ENCODE results near the gene MTERF4.

Gene MTERF4

GRCh38 chr2:241135737-241136136, 33.6 kb upstream of the MTERF4 start:
- no peak for FAIRE-seq
- TF ChIP-seq POLR2AphosphoS5 (IDR thresholded peaks at IDR 0.05; ENCODE audit: low read depth, low read length) = no peak
- TF ChIP-seq PAX5 (IDR thresholded peaks at IDR 0.05; ENCODE audit: insufficient read depth, low read length, severe bottlenecking) = no peak
- TF ChIP-seq POLR2A (IDR thresholded peaks at IDR 0.05; ENCODE audit: low read depth, low read length) = no peak
- no peak for TF ChIP-seq SPI1 (IDR thresholded peaks at IDR 0.05; ENCODE audit: low read depth, low read length)
- no peak for TF ChIP-seq TAF1 (IDR thresholded peaks at IDR 0.05; ENCODE audit: low read depth, low read length)
- no peak for TF ChIP-seq POU2F2 (IDR thresholded peaks at IDR 0.05; ENCODE audit: low read depth, low read length)
- no peak for DNase-seq (ENCODE audit: insufficient read length, low spot score)

DNA sequence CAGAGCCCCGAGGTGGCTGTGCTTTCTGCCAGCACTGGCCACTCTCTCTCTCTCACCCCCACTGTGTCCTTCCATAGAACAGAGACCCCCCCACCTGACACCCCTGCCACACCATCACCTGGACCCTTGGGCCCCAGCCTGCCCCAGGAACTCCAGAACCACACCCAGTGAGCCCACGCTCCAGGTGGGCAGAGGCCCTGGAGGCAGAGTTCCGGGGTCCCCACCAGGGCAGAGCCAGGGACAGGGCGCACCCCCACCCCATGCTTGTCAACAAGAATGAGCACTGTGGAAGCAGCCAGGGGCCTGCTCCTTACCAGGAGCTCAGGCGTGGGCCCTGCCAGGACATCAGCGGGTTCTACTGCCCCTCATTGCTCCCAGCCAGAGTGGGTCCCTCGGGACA, 32.6 kb upstream of the MTERF4 start:
- DNase-seq (ENCODE audit: insufficient read length, low spot score) = no peak
- FAIRE-seq = no peak
- no peak for TF ChIP-seq PAX5 (IDR thresholded peaks at IDR 0.05; ENCODE audit: insufficient read depth, low read length, severe bottlenecking)
- no peak for TF ChIP-seq POLR2A (IDR thresholded peaks at IDR 0.05; ENCODE audit: low read depth, low read length)
- no peak for TF ChIP-seq POU2F2 (IDR thresholded peaks at IDR 0.05; ENCODE audit: low read depth, low read length)
- no peak for TF ChIP-seq POLR2AphosphoS5 (IDR thresholded peaks at IDR 0.05; ENCODE audit: low read depth, low read length)
- no peak for TF ChIP-seq SPI1 (IDR thresholded peaks at IDR 0.05; ENCODE audit: low read depth, low read length)
- TF ChIP-seq TAF1 (IDR thresholded peaks at IDR 0.05; ENCODE audit: low read depth, low read length) = no peak

DNA sequence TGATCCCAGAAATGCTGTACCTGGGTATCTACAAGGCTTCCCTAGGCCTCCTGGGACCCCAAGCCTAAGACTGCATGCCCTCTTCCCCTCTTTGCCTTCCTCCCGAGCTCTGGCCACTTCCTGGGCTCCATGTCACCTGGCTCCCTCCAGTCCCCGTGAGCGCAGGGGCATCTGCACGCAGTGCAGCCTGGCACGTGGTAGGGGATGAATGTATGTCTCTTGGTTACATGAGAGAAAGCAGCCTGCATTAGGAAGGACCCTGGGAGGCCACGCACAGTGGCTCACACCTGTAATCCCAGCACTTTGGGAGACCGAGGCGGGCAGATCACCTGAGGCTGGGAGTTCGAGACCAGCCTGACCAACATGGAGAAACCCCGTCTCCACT, 31.3 kb upstream of the MTERF4 start:
- DNase-seq (ENCODE audit: insufficient read length, low spot score) = no peak
- FAIRE-seq = no peak
- TF ChIP-seq TAF1 (IDR thresholded peaks at IDR 0.05; ENCODE audit: low read depth, low read length) (no peak), SPI1 (IDR thresholded peaks at IDR 0.05; ENCODE audit: low read depth, low read length) (no peak), POLR2A (IDR thresholded peaks at IDR 0.05; ENCODE audit: low read depth, low read length) (no peak), POLR2AphosphoS5 (IDR thresholded peaks at IDR 0.05; ENCODE audit: low read depth, low read length) (no peak), PAX5 (IDR thresholded peaks at IDR 0.05; ENCODE audit: insufficient read depth, low read length, severe bottlenecking) (no peak), POU2F2 (IDR thresholded peaks at IDR 0.05; ENCODE audit: low read depth, low read length) (no peak)

- no peak for DNase-seq (ENCODE audit: insufficient read length, low spot score)
- TF ChIP-seq POU2F2 (IDR thresholded peaks at IDR 0.05; ENCODE audit: low read depth, low read length) (no peak), SPI1 (IDR thresholded peaks at IDR 0.05; ENCODE audit: low read depth, low read length) (no peak), PAX5 (IDR thresholded peaks at IDR 0.05; ENCODE audit: insufficient read depth, low read length, severe bottlenecking) (no peak), POLR2A (IDR thresholded peaks at IDR 0.05; ENCODE audit: low read depth, low read length) (no peak), POLR2AphosphoS5 (IDR thresholded peaks at IDR 0.05; ENCODE audit: low read depth, low read length) (no peak), TAF1 (IDR thresholded peaks at IDR 0.05; ENCODE audit: low read depth, low read length) (no peak)
- FAIRE-seq = peak; percentile 71
Measured at GRCh38 chr2:241132538-241133435, 30.7 kb upstream of the MTERF4 start.

- FAIRE-seq (no peak), DNase-seq (ENCODE audit: insufficient read length, low spot score) (no peak)
- TF ChIP-seq TAF1 (IDR thresholded peaks at IDR 0.05; ENCODE audit: low read depth, low read length) = no peak
- no peak for TF ChIP-seq SPI1 (IDR thresholded peaks at IDR 0.05; ENCODE audit: low read depth, low read length)
- no peak for TF ChIP-seq POU2F2 (IDR thresholded peaks at IDR 0.05; ENCODE audit: low read depth, low read length)
- no peak for TF ChIP-seq PAX5 (IDR thresholded peaks at IDR 0.05; ENCODE audit: insufficient read depth, low read length, severe bottlenecking)
- no peak for TF ChIP-seq POLR2A (IDR thresholded peaks at IDR 0.05; ENCODE audit: low read depth, low read length)
- no peak for TF ChIP-seq POLR2AphosphoS5 (IDR thresholded peaks at IDR 0.05; ENCODE audit: low read depth, low read length)
Measured at GRCh38 chr2:241131531-241131930, 29.4 kb upstream of the MTERF4 start.

GRCh38 chr2:241130316-241130715, 28.2 kb upstream of the MTERF4 start:
- DNase-seq (ENCODE audit: insufficient read length, low spot score) (no peak), FAIRE-seq (no peak)
- TF ChIP-seq POU2F2 (IDR thresholded peaks at IDR 0.05; ENCODE audit: low read depth, low read length) (no peak), POLR2A (IDR thresholded peaks at IDR 0.05; ENCODE audit: low read depth, low read length) (no peak), TAF1 (IDR thresholded peaks at IDR 0.05; ENCODE audit: low read depth, low read length) (no peak), SPI1 (IDR thresholded peaks at IDR 0.05; ENCODE audit: low read depth, low read length) (no peak), POLR2AphosphoS5 (IDR thresholded peaks at IDR 0.05; ENCODE audit: low read depth, low read length) (no peak), PAX5 (IDR thresholded peaks at IDR 0.05; ENCODE audit: insufficient read depth, low read length, severe bottlenecking) (no peak)

DNA sequence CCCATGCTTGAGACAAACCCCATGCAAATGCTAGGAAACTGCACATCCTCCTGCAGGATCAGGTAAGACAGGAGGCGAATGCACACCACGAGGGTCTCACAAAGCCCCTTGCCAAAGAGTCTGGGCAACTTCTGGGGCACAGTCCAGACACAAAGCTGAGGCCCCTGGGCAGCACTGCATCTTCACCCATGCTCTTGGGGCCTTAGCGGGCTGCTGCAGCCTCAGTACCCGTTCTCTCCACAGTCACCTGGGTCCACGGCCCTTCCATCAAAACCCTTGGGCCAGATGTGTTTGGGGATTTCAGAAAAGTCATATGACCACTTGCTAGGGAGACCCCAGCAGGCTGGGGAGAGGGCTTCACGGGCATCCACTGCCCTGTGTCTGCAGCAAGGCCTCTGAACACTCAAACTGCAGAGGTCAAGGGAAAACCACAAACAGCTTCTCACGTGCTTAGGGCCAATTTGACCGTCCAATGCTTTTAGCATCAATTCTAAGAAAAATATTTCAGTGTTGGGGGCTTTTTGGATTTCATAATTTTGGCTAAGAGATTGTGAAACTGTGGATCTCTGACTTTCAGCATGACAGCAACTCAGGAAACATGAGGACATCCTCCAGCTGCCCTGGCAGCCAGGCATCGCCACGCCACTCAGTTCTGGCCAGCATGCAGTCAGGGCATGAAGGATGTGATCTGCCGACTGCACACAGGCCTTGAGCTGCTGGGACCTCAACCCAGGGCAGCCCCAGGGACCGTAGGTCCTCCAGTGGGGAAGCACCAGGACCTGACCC, 27.2 kb upstream of the MTERF4 start:
- FAIRE-seq = peak; percentile 68
- DNase-seq (ENCODE audit: insufficient read length, low spot score) = no peak

DNA sequence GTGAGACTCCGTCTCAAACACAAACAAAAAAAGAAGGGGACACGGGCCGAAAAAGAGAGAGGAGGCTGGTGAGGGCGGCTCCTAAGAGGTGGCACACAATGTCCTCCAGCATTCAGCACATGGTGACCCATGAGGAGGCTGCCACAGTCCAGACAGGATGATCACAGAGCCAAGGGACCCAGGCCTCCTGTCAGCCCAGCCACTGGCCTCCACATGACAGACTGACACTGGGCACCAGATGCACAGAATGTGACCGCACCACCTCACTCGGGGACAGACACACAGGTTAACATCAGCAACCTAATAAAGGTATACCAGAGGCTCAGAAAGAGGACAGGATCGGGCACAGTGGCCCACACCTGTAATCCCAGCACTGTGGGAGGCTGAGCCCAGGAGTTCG, 26.2 kb upstream of the MTERF4 start:
- TF ChIP-seq POLR2A (IDR thresholded peaks at IDR 0.05; ENCODE audit: low read depth, low read length) (no peak), TAF1 (IDR thresholded peaks at IDR 0.05; ENCODE audit: low read depth, low read length) (no peak), POU2F2 (IDR thresholded peaks at IDR 0.05; ENCODE audit: low read depth, low read length) (no peak), SPI1 (IDR thresholded peaks at IDR 0.05; ENCODE audit: low read depth, low read length) (no peak), PAX5 (IDR thresholded peaks at IDR 0.05; ENCODE audit: insufficient read depth, low read length, severe bottlenecking) (no peak), POLR2AphosphoS5 (IDR thresholded peaks at IDR 0.05; ENCODE audit: low read depth, low read length) (no peak)
- DNase-seq (ENCODE audit: insufficient read length, low spot score) = no peak
- FAIRE-seq = peak; percentile 70

More for the DNA sequence above, 27.2 kb upstream of the MTERF4 start:
- TF ChIP-seq POLR2A (IDR thresholded peaks at IDR 0.05; ENCODE audit: low read depth, low read length) = no peak

GRCh38 chr2:241126771-241127202, 24.7 kb upstream of the MTERF4 start:
- DNase-seq (ENCODE audit: insufficient read length, low spot score) = no peak
- FAIRE-seq = peak; percentile 23
- TF ChIP-seq TAF1 (IDR thresholded peaks at IDR 0.05; ENCODE audit: low read depth, low read length) (no peak), POLR2AphosphoS5 (IDR thresholded peaks at IDR 0.05; ENCODE audit: low read depth, low read length) (no peak), POU2F2 (IDR thresholded peaks at IDR 0.05; ENCODE audit: low read depth, low read length) (no peak), POLR2A (IDR thresholded peaks at IDR 0.05; ENCODE audit: low read depth, low read length) (no peak), PAX5 (IDR thresholded peaks at IDR 0.05; ENCODE audit: insufficient read depth, low read length, severe bottlenecking) (no peak), SPI1 (IDR thresholded peaks at IDR 0.05; ENCODE audit: low read depth, low read length) (no peak)
